Parathyroid adenoma (tissue), 2 donors: ENCODE measurements around the gene HBM.

Experiments used
- H2AFZ ChIP-seq: fragments of 300-600 bp; sonication (generic); one replicate; pipeline ENCODE4 v1.7.0; 2017; ENCODE audit warnings: antibody characterized with exemption, mild to moderate bottlenecking
- H3K27ac ChIP-seq: fragments of 300-600 bp; sonication (generic); one replicate; pipeline ENCODE4 v1.7.0; 2017
- H3K27me3 ChIP-seq: fragments of 300-600 bp; sonication (generic); one replicate; pipeline ENCODE4 v1.7.0; 2017; ENCODE audit warnings: low read length; ENCODE audit not compliant: control insufficient read depth, insufficient read depth
- H3K36me3 ChIP-seq: fragments of 300-600 bp; sonication (generic); one replicate; pipeline ENCODE4 v1.7.0; 2017; ENCODE audit warnings: low read length; ENCODE audit not compliant: control insufficient read depth, insufficient read depth
- H3K4me1 ChIP-seq: fragments of 300-600 bp; sonication (generic); one replicate; pipeline ENCODE4 v1.7.0; 2017; ENCODE audit warnings: control low read depth
- H3K4me2 ChIP-seq: fragments of 300-600 bp; sonication (generic); one replicate; pipeline ENCODE4 v1.7.0; 2017; ENCODE audit warnings: low read length
- H3K4me3 ChIP-seq: fragments of 300-600 bp; sonication (generic); one replicate; pipeline ENCODE4 v1.7.0; 2017; ENCODE audit warnings: low read depth, low read length
- H3K79me2 ChIP-seq: fragments of 300-600 bp; sonication (generic); one replicate; pipeline ENCODE4 v1.7.0; 2017; ENCODE audit warnings: control low read depth
- H3K9ac ChIP-seq: fragments of 300-600 bp; sonication (generic); one replicate; pipeline ENCODE4 v1.7.0; 2017; ENCODE audit warnings: mild to moderate bottlenecking
- H3K9me3 ChIP-seq: fragments of 300-600 bp; sonication (generic); one replicate; pipeline ENCODE4 v1.7.0; 2017; ENCODE audit warnings: low read length; ENCODE audit not compliant: control insufficient read depth
- TF ChIP-seq, protein P1 (sequence below): fragments of 300-600 bp; sonication (generic); IDR thresholded peaks from one replicate; pipeline ENCODE4 v1.7.0; 2017; ENCODE audit warnings: antibody characterized with exemption, mild to moderate bottlenecking
- donor health status: primary hyperparathyroidism.

HBM gene

GRCh38 chr16:185213-185612, 19.4 kb downstream of the HBM start:
- H3K4me3 ChIP-seq: no peak overlapping the region
- H3K27me3 ChIP-seq: no peaks in the 10 kb centered on the region
- no peaks in the 10 kb centered on the region for H3K36me3 ChIP-seq
- H3K4me1 ChIP-seq: peaks cover 9% of the 10 kb centered on the region
- H2AFZ ChIP-seq: no peak overlapping the region
- TF ChIP-seq, protein P1, sequence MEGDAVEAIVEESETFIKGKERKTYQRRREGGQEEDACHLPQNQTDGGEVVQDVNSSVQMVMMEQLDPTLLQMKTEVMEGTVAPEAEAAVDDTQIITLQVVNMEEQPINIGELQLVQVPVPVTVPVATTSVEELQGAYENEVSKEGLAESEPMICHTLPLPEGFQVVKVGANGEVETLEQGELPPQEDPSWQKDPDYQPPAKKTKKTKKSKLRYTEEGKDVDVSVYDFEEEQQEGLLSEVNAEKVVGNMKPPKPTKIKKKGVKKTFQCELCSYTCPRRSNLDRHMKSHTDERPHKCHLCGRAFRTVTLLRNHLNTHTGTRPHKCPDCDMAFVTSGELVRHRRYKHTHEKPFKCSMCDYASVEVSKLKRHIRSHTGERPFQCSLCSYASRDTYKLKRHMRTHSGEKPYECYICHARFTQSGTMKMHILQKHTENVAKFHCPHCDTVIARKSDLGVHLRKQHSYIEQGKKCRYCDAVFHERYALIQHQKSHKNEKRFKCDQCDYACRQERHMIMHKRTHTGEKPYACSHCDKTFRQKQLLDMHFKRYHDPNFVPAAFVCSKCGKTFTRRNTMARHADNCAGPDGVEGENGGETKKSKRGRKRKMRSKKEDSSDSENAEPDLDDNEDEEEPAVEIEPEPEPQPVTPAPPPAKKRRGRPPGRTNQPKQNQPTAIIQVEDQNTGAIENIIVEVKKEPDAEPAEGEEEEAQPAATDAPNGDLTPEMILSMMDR: no peak
- H3K9ac ChIP-seq: no peak overlapping the region
- H3K27ac ChIP-seq: no peak overlapping the region
- H3K4me2 ChIP-seq: no peak overlapping the region
- no peaks in the 10 kb centered on the region for H3K79me2 ChIP-seq
- H3K9me3 ChIP-seq: no peaks in the 10 kb centered on the region

DNA sequence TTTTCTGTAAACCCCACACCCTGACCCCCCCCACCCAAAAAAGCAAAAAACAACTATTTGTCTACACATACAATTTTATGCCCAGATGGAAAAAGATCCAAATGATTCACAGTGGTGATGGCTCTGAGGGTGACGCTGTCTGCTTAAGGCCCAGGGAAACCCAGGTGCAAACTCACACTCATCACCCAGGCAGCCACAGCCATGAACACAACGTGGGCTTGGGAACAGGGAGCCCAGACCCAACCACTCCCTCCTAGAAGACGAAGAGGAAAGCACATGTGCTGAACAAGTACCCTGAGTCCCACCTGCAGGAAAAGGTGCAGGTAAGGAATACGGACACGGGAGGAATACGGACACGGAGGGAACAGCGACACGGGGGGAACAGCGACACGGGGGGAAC, 19.9 kb downstream of the HBM start:
- no peak overlapping the region for H3K4me3 ChIP-seq
- peaks cover 9% of the 10 kb centered on the region for H3K4me1 ChIP-seq
- no peaks in the 10 kb centered on the region for H3K27me3 ChIP-seq

GRCh38 chr16:187330-187729, 21.6 kb downstream of the HBM start:
- no peaks in the 10 kb centered on the region for H3K27me3 ChIP-seq
- no peaks in the 10 kb centered on the region for H3K4me1 ChIP-seq
- TF ChIP-seq, protein P1: no peak
- H3K4me2 ChIP-seq: no peak overlapping the region
- H3K36me3 ChIP-seq: no peaks in the 10 kb centered on the region
- H3K9me3 ChIP-seq: no peaks in the 10 kb centered on the region
- H3K27ac ChIP-seq: no peak overlapping the region
- H3K9ac ChIP-seq: no peak overlapping the region
- H3K79me2 ChIP-seq: no peaks in the 10 kb centered on the region
- no peak overlapping the region for H2AFZ ChIP-seq
- H3K4me3 ChIP-seq: no peak overlapping the region

More for the DNA sequence above, 19.9 kb downstream of the HBM start:
- Histone ChIP-seq H2AFZ (no peak overlapping the region), H3K4me2 (no peak overlapping the region), H3K79me2 (no peaks in the 10 kb centered on the region), H3K36me3 (no peaks in the 10 kb centered on the region), H3K27ac (no peak overlapping the region), H3K9ac (no peak overlapping the region), H3K9me3 (no peaks in the 10 kb centered on the region)
- TF ChIP-seq, protein P1: no peak

GRCh38 chr16:188674-189073, 22.9 kb downstream of the HBM start:
- Histone ChIP-seq H3K9ac (no peak overlapping the region), H3K27ac (no peak overlapping the region), H2AFZ (no peak overlapping the region), H3K79me2 (no peaks in the 10 kb centered on the region), H3K27me3 (no peaks in the 10 kb centered on the region), H3K4me1 (no peaks in the 10 kb centered on the region), H3K4me2 (no peak overlapping the region), H3K36me3 (no peaks in the 10 kb centered on the region), H3K9me3 (no peaks in the 10 kb centered on the region), H3K4me3 (no peak overlapping the region)
- TF ChIP-seq, protein P1: no peak

GRCh38 chr16:189604-190186, 23.9 kb downstream of the HBM start:
- H3K27me3 ChIP-seq: no peaks in the 10 kb centered on the region
- H3K4me1 ChIP-seq: no peaks in the 10 kb centered on the region
- H3K4me2 ChIP-seq: no peak overlapping the region
- no peak overlapping the region for H2AFZ ChIP-seq
- no peaks in the 10 kb centered on the region for H3K79me2 ChIP-seq
- H3K4me3 ChIP-seq: no peak overlapping the region
- H3K36me3 ChIP-seq: no peaks in the 10 kb centered on the region
- no peak overlapping the region for H3K9ac ChIP-seq
- H3K9me3 ChIP-seq: no peaks in the 10 kb centered on the region
- no peak overlapping the region for H3K27ac ChIP-seq
- TF ChIP-seq, protein P1: no peak
